Thyroid gland (tissue), 4 donors: ENCODE measurements around the gene SLC12A3. TPM values are rescaled to one million over a fixed set of nuclear protein-coding genes. Genes with fewer than 3 reads are reported as not detected.
"Not testable (repeated sequence)": the region's sequence is repeated elsewhere in the genome, so short reads cannot be mapped to it uniquely, and the experiment has no call there.

Experiments used
- DNase-seq, 2 donors: peaks; one replicate each; pipeline ENCODE4 v3.0.0-alpha.2; 2019
- H3K27ac ChIP-seq, 3 donors: fragments of 200-600 bp; sonication (generic); 1 replicate in 2 of 3; 2 replicates in 1 of 3; pipeline ENCODE4 v1.5.1; 2016 to 2019; ENCODE audit warnings: mild to moderate bottlenecking in 1 of 3, moderate library complexity in 1 of 3
- H3K27me3 ChIP-seq: fragments of 200-600 bp; sonication (generic); one replicate; pipeline ENCODE4 v1.5.1; 2019
- H3K36me3 ChIP-seq, 2 donors: fragments of 200-600 bp; sonication (generic); one replicate each; pipeline ENCODE4 v1.5.1; 2016 to 2019
- H3K4me1 ChIP-seq, 2 donors: fragments of 200-600 bp; sonication (generic); one replicate each; pipeline ENCODE4 v1.5.1; 2017 to 2019
- H3K4me3 ChIP-seq, 3 donors: fragments of 200-600 bp; sonication (generic); replicated peaks in 1 of 3; 1 replicate in 2 of 3; 2 replicates in 1 of 3; pipeline ENCODE4 v1.5.1; 2016; ENCODE audit warnings: mild to moderate bottlenecking in 1 of 3
- H3K9me3 ChIP-seq: fragments of 200-600 bp; sonication (generic); one replicate; pipeline ENCODE4 v1.5.1; 2017
- CTCF ChIP-seq, 6 experiments: fragments of 200-600 bp in 3 of 6; fragments of 450-650 bp in 3 of 6; sonication (generic) in 3 of 6; IDR thresholded peaks; one replicate each; pipeline ENCODE4 v1.5.1; 2016 to 2019; ENCODE audit warnings: antibody characterized with exemption in 6 of 6, mild to moderate bottlenecking in 2 of 6, inconsistent platforms in 1 of 6, moderate library complexity in 1 of 6
- POLR2A ChIP-seq, 2 donors: fragments of 450-650 bp; IDR thresholded peaks; one replicate each; pipeline ENCODE4 v1.6.1; 2017; ENCODE audit warnings: antibody characterized with exemption in 2 of 2, mild to moderate bottlenecking in 2 of 2, moderate library complexity in 1 of 2
- WGBS, 2 donors: methylation state at CpG; one replicate each; pipeline ENCODE4 v1.1.5; 2017; 5-methylcytosine and 5-hydroxymethylcytosine counted together
- intact Hi-C: fragments of 100-400 bp; cut with DNase I; formaldehyde crosslinking; loops from one replicate; pipeline ENCODE4 v1.15.1; 2023
- total RNA-seq, 4 donors: library from RNA; depleted of rRNA; stranded (reverse); fragments of >200 nt; gene quantifications; one replicate each; pipeline ENCODE4 v1.2.3, GENCODE V29; 2016

The SLC12A3 gene
- total RNA-seq, 4 donors from 2014 or later: not detected

DNA sequence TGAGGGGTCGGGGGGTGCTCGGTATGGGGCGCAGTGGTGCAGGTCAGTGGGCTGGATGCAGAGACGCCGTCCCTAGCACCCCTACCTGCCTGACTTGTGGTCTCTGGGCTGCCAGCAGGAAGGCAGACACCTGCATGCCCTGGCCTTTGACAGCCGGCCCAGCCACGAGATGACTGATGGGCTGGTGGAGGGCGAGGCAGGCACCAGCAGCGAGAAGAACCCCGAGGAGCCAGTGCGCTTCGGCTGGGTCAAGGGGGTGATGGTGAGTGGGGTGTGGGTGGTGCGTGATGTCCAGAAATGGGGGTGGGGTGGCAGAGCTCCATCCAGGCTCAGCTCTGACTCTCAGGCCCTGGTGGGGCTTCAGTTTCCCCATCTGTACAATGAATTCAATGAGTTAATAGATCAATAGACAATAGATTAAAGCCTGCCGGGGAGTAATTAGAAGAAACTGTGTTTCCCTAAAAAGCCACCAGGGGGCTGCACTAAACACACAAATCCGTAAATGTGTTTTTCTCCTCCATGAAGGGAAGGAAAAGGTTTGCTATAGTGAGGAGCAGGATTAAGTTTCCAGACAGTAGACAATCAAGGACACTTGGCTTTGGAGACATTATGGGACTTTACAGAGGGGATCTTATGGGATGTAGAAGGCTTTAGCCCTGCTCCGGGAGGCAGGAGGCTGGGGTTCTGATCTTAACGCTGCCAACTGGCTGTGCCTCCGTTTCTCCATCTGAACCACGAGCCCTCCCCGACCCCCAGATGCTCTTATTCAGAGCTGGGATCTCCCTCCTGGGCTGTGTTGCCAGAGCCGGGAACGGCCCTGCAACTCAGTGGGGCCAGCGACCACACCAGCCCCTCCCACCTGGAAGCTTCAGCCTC lies 2.2 kb downstream of the SLC12A3 start:
- no peaks in the 10 kb centered on the region for H3K9me3 ChIP-seq
- H3K36me3 ChIP-seq: no peaks in the 10 kb centered on the region
- no peak overlapping the region for H3K27ac ChIP-seq
- TF ChIP-seq POLR2A (IDR thresholded peaks at IDR 0.05): no peak
- peak; percentile 58 to 79 (median 71) for TF ChIP-seq CTCF (IDR thresholded peaks at IDR 0.05)
- DNase-seq: peak; percentile 32 to 35
- peaks cover 6 to 7% of the 10 kb centered on the region in 2 donors for H3K4me1 ChIP-seq
- intact Hi-C loops: loop anchor here (5.0 to 10.0 kb wide), 2 partner anchors 85 to 178 kb away; no protein-coding TSS in a partner anchor
- no peak overlapping the region for H3K4me3 ChIP-seq
- H3K27me3 ChIP-seq: no peaks in the 10 kb centered on the region
- WGBS, 2 donors: 48 to 60% methylated on average over 16 to 18 of the region's 23 CpGs

DNA sequence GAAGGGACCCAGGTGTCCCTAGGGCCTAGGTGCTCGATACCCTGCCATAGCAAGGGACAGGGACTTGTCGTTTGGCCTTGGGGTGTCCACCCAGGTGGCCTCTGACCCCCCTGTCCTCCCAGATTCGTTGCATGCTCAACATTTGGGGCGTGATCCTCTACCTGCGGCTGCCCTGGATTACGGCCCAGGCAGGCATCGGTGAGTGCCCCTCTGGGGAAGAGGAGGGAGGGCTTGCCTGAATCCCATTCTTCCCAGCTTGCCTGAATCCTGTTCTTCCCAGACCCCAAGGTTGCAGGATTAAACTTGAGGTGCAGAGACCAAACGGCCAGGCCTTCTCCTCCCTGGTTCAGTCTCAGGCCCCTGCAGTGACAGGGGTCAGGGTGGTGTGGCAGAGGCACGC lies 3.2 kb downstream of the SLC12A3 start:
- DNase-seq: no peak
- TF ChIP-seq POLR2A (IDR thresholded peaks at IDR 0.05) (no peak), CTCF (IDR thresholded peaks at IDR 0.05) (no peak)
- Histone ChIP-seq H3K27ac (no peak overlapping the region), H3K9me3 (no peaks in the 10 kb centered on the region), H3K4me1 (peaks cover 6 to 7% of the 10 kb centered on the region in 2 donors), H3K4me3 (no peak overlapping the region), H3K36me3 (no peaks in the 10 kb centered on the region), H3K27me3 (no peaks in the 10 kb centered on the region)
- intact Hi-C loops: loop anchor here (5.0 to 10.0 kb wide), 2 partner anchors 84 to 177 kb away; no protein-coding TSS in a partner anchor
- 87 to 92% methylated on average over 8 to 9 of the region's 9 CpGs for WGBS, 2 donors

GRCh38 chr16:56868766-56869165 lies 3.8 kb downstream of the SLC12A3 start:
- intact Hi-C loops: loop anchor here (5.0 to 10.0 kb wide), 2 partner anchors 84 to 176 kb away; no protein-coding TSS in a partner anchor
- H3K36me3 ChIP-seq, H3K4me3 ChIP-seq, DNase-seq, H3K27me3 ChIP-seq, H3K27ac ChIP-seq, H3K9me3 ChIP-seq, H3K4me1 ChIP-seq: not testable (repeated sequence)
- 73 to 88% methylated on average over 5 of the region's 5 CpGs for WGBS, 2 donors

GRCh38 chr16:56869513-56870275 lies 4.7 kb downstream of the SLC12A3 start:
- intact Hi-C loops: loop anchor here (5.0 to 10.0 kb wide), 2 partner anchors 83 to 175 kb away; no protein-coding TSS in a partner anchor
- 87 to 93% methylated on average over 18 to 19 of the region's 24 CpGs for WGBS, 2 donors
- peak in 1 of 2 donors; percentile 17 for DNase-seq
- Histone ChIP-seq H3K9me3 (no peaks in the 10 kb centered on the region), H3K27ac (no peak overlapping the region), H3K36me3 (no peaks in the 10 kb centered on the region), H3K4me1 (peaks cover 6 to 7% of the 10 kb centered on the region in 2 donors), H3K4me3 (no peak overlapping the region), H3K27me3 (no peaks in the 10 kb centered on the region)
- TF ChIP-seq POLR2A (IDR thresholded peaks at IDR 0.05): no peak
- peak in 1 of 6 experiments; percentile 39 for TF ChIP-seq CTCF (IDR thresholded peaks at IDR 0.05)

DNA sequence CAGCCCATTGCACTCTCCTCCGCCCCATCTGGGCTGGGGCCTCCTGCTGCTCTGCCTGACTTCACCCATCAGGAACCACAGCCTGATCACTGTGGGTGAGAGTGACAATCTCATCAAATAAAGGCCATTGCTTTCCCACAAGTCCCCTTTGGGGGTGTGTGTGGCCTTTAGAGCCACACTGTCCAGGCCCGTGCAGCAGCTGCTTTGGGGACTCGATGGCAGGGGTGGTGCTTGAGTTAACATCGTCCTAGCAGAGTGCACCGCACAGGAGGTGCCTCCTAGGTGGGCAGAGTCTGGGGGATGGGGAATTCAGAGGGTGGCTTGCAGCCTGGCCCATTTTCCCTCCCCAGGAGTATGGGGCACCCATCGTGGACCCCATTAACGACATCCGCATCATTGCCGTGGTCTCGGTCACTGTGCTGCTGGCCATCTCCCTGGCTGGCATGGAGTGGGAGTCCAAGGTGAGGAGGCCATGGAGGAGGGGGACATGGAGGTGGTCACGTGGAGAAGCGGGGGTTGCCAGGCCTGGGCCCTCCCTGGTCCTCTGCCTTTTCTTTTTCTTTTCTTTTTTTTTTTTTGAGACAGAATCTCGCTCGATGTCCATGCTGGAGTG lies 5.4 kb downstream of the SLC12A3 start:
- no peak for DNase-seq
- H3K27me3 ChIP-seq: no peaks in the 10 kb centered on the region
- intact Hi-C loops: no loop called here
- peaks cover 6 to 7% of the 10 kb centered on the region in 2 donors for H3K4me1 ChIP-seq
- WGBS, 2 donors: 93 to 98% methylated on average over 11 to 14 of the region's 14 CpGs
- H3K9me3 ChIP-seq: no peaks in the 10 kb centered on the region
- H3K36me3 ChIP-seq: no peaks in the 10 kb centered on the region
- no peak overlapping the region for H3K27ac ChIP-seq
- H3K4me3 ChIP-seq: no peak overlapping the region
- TF ChIP-seq POLR2A (IDR thresholded peaks at IDR 0.05) (no peak), CTCF (IDR thresholded peaks at IDR 0.05) (no peak)
